ENCODE data around the gene PIP5K1C.
A peak's percentile ranks its signal among the peaks of the same experiment; 100 is the strongest.
"Not testable (repeated sequence)": the region's sequence is repeated elsewhere in the genome, so short reads cannot be mapped to it uniquely, and the experiment has no call there.

Gene PIP5K1C

GRCh38 chr19:3678188-3678587, 22.1 kb downstream of the PIP5K1C start:
- no peak for DNase-seq (ENCODE audit: low read depth in 2 of 3, low spot score in 1 of 3)

GRCh38 chr19:3674784-3675543, 25.3 kb downstream of the PIP5K1C start:
- DNase-seq (ENCODE audit: low read depth in 2 of 3, low spot score in 1 of 3) = no peak

GRCh38 chr19:3673506-3674439, 26.5 kb downstream of the PIP5K1C start:
- no peak for DNase-seq (ENCODE audit: low read depth in 2 of 3, low spot score in 1 of 3)

GRCh38 chr19:3672993-3673392, 27.3 kb downstream of the PIP5K1C start:
- no peak for DNase-seq (ENCODE audit: low read depth in 2 of 3, low spot score in 1 of 3)

GRCh38 chr19:3672575-3672948, 27.7 kb downstream of the PIP5K1C start:
- no peak for DNase-seq (ENCODE audit: low read depth in 2 of 3, low spot score in 1 of 3)

- no peak for DNase-seq (ENCODE audit: low read depth in 2 of 3, low spot score in 1 of 3)
Observed at GRCh38 chr19:3671680-3672574, 28.3 kb downstream of the PIP5K1C start.

- peak in 1 of 3 donors; percentile 29 for DNase-seq (ENCODE audit: low read depth in 2 of 3, low spot score in 1 of 3)
Observed at GRCh38 chr19:3670796-3671679, 29.2 kb downstream of the PIP5K1C start.

- no peak for DNase-seq (ENCODE audit: low read depth in 2 of 3, low spot score in 1 of 3)
Observed at GRCh38 chr19:3669947-3670795, 30.1 kb downstream of the PIP5K1C start.

- no peak for DNase-seq (ENCODE audit: low read depth in 2 of 3, low spot score in 1 of 3)
Observed at GRCh38 chr19:3669082-3669946, 31.0 kb downstream of the PIP5K1C start.

- no peak for DNase-seq (ENCODE audit: low read depth in 2 of 3, low spot score in 1 of 3)
Observed at GRCh38 chr19:3668331-3669081, 31.8 kb downstream of the PIP5K1C start.

GRCh38 chr19:3667766-3668165, 32.5 kb downstream of the PIP5K1C start:
- DNase-seq (ENCODE audit: low read depth in 2 of 3, low spot score in 1 of 3) = no peak

GRCh38 chr19:3667037-3667638, 33.1 kb downstream of the PIP5K1C start:
- DNase-seq (ENCODE audit: low read depth in 2 of 3, low spot score in 1 of 3) = no peak

- DNase-seq (ENCODE audit: low read depth in 2 of 3, low spot score in 1 of 3) = not testable (repeated sequence)
Observed at GRCh38 chr19:3666545-3666856, 33.8 kb downstream of the PIP5K1C start.

GRCh38 chr19:3665681-3666544, 34.4 kb downstream of the PIP5K1C start:
- peak; percentile 50 to 75 (median 64) for DNase-seq (ENCODE audit: low read depth in 2 of 3, low spot score in 1 of 3)

- no peak for DNase-seq (ENCODE audit: low read depth in 2 of 3, low spot score in 1 of 3)
Observed at GRCh38 chr19:3664879-3665642, 35.2 kb downstream of the PIP5K1C start.

- no peak for DNase-seq (ENCODE audit: low read depth in 2 of 3, low spot score in 1 of 3)
Observed at GRCh38 chr19:3663838-3664237, 36.4 kb downstream of the PIP5K1C start.
